Jurkat, Clone E6-1 (cell line): ENCODE results near the gene MED29.
A peak's percentile ranks its signal among the peaks of the same experiment; 100 is the strongest.

Source experiments
- DNase-seq: peaks from one replicate; pipeline ENCODE4 v3.0.0-alpha.2; 2011; ENCODE audit warnings: low read depth, low spot score
- H3K4me3 ChIP-seq: 2 replicates; pipeline ENCODE4 v1.5.1; 2011; ENCODE audit warnings: mild to moderate bottlenecking, low read length, control low read depth, moderate library complexity

The MED29 gene

DNA sequence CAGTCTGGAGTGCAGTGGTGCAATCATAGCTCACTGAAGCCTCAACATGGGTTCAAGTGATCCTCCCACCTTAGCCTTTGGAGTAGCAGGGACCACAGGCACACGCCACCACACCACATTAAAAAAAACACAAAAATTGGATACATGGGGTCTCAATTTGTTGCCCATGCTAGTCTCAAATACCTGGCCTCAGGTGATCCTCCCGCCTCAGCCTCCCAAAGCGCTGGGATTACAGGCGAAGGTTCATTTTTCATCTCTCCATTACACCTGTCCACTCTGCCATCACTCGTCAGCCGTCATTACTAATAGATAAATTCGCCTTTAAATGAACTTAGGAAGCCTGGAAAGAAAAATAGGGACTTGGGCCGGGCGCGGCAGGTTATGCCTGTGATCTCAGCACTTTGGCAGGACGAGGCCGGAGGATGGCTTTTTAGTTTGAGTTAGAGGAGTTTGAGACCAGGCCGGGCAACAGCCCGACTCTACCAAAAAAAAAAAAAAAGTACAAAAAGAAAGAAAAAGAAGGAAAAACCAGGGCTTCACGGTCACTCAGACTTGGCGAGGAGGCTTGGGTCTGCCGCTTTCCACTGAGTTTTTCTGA lies 53.5 kb downstream of the MED29 start:
- no peak for DNase-seq
- peak overlapping the region; percentile 99 for H3K4me3 ChIP-seq

DNA sequence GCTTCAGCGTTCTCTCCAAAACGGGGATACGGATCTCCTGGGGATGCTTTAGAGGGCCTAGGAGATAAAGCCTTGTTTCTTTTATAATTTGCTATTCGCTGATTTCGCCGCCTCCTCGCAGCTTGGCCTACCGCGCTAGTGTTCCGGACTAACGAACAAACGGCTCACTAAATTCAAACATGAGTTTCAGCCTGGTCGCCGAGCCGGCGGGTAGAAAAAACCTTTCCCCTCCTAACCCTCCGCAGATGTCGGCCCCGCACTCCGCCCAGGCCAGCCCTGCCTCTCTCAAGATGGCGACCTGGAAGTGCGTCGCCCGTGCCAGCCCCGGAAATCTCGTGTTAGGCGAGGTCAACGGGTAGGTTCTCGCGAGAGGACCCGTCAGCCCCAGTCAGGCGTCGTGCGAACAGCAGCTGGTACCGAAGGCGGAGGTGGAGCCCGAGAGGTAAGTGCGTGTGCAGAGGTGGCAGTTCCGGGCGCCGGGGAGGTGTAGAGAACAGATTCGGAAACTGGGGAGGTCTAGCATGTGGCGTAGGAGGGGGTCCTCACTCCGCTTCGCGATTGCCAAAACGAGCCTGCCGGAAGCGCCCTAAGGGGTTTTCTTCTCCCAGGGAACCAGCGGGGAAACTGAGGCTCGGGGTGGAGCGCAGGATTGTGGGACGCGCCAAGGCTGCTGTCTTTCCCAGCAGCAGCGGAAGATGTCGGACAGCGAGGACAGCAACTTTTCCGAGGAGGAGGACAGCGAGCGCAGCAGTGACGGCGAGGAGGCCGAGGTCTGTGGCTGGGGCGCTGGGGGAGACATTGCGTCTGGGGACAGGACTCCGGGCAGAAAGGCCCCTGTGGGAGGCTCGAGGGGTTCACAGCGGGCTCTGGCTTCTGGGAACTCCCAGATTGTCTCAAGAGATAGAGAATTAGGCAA lies 54.3 kb downstream of the MED29 start, which contains the start of gene SUPT5H:
Gene SUPT5H (plus strand): TSS at position 387 of the 916 bp plus-strand sequence. CDS start 309 bp downstream, at position 696.
- H3K4me3 ChIP-seq = peak within 1 kb of the TSS; percentile 99
- DNase-seq = peak; percentile 98

DNA sequence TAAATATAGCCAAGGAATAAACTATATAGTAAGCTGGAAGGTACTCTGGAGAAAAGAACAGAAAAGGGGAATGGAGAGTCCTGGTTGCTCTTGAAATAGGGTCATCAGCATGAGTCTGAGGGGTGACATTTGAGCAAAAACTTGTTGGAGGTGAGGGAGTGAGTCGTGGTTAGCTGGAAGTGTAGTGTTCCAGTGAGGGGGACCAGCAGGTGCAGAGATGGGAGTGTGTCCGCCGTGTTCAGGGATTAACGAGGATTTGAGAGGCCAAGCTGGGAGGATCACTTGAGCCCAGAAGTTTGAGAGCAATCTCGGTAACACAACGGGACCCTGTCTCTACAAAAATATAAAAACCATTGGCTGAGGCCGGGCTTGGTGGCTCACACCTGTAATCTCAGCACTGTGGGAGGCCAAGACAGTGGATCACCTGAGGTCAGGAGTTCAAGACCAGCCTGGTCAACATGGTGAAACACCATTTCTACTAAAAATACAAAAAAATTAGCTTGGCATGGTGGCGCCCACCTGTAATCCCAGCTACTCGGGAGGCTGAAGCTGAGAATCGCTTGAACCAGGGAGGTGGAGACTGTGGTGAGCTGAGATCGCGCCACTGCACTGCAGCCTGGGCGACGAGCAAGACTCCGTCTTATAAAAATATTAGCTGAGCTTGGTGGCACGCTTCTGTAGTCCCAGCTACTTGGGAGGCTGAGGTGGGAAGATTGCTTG lies 55.3 kb downstream of the MED29 start:
- peak overlapping the region; percentile 99 for H3K4me3 ChIP-seq
- no peak for DNase-seq

GRCh38 chr19:39448271-39448670 lies 57.1 kb downstream of the MED29 start:
- no peak for DNase-seq

DNA sequence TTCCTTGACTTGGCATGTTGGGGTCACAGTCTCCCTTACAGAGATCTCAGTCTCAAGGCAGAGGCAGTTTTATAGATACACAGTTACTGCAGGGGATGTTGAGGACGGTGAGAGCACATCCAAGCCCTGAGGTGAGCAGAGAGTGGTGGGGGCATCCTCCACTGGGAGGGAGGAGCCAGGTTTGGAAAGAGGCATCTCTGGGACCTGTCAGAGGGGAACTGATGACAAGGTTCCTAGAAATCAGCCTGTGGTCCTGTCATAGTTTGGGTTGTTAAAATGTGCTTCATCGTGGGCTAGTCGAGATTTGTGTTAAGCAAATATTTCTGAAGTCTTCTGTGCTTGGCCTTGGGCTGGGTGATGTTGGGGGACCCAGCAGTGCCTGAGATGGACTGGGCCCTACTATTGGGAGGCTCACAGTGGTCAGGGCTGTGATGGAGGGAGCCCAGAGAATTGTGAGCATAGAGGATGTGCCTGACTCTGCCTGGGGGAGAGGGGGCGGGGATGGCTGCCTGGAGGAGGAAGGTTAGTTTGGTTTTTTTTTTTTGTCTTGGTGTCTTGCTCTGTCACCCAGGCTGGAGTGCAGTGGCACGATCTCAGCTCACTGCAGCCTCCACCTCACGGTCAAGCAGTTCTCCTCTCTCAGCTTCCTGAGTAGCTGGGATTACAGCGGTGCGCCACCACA lies 58.1 kb downstream of the MED29 start:
- DNase-seq = no peak
- no peak overlapping the region for H3K4me3 ChIP-seq

More at GRCh38 chr19:39448271-39448670, 57.1 kb downstream of the MED29 start:
- no peak overlapping the region for H3K4me3 ChIP-seq
